HG03558 (cell line): ENCODE measurements around the gene GASK1A.
"Not testable (repeated sequence)": the region's sequence is repeated elsewhere in the genome, so short reads cannot be mapped to it uniquely, and the experiment has no call there.

ENCODE experiments used
- ATAC-seq: cut with Tn5 transposase; IDR thresholded peaks from one replicate; pipeline ENCODE4 v1.9.1; 2021; ENCODE audit warnings: moderate number of reproducible peaks; ENCODE audit not compliant: unreplicated experiment; ENCODE audit errors: extremely low read depth

The GASK1A gene

GRCh38 chr3:42979044-42979972 lies at the start of gene GASK1A:
Gene GASK1A (plus strand): TSS chr3:42979311. CDS start chr3:42979643, 332 bp downstream.
- no peak for ATAC-seq

DNA sequence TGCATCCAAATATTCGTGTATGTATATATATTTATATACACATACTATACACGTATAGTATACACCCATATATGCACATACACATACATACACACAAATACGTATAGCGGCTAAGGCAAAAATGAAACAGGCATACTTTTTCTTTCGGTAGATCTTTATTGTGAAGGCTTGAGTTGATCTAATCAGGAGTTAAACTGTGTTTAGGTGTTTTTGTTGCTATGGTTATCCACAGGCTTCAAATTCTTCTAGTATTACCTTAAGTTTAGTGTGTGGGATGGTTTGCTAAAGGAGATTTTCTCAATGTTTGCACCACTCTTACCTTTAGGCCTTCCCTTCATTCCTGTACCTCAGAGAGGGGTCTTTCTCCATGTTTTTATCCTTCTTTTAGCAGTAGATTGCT lies 45.0 kb upstream of the GASK1A start:
- no peak for ATAC-seq

GRCh38 chr3:42934910-42935309 lies 44.2 kb upstream of the GASK1A start:
- ATAC-seq: no peak

- no peak for ATAC-seq
These were observed 43.6 kb upstream of the GASK1A start for GRCh38 chr3:42935472-42935871.

DNA sequence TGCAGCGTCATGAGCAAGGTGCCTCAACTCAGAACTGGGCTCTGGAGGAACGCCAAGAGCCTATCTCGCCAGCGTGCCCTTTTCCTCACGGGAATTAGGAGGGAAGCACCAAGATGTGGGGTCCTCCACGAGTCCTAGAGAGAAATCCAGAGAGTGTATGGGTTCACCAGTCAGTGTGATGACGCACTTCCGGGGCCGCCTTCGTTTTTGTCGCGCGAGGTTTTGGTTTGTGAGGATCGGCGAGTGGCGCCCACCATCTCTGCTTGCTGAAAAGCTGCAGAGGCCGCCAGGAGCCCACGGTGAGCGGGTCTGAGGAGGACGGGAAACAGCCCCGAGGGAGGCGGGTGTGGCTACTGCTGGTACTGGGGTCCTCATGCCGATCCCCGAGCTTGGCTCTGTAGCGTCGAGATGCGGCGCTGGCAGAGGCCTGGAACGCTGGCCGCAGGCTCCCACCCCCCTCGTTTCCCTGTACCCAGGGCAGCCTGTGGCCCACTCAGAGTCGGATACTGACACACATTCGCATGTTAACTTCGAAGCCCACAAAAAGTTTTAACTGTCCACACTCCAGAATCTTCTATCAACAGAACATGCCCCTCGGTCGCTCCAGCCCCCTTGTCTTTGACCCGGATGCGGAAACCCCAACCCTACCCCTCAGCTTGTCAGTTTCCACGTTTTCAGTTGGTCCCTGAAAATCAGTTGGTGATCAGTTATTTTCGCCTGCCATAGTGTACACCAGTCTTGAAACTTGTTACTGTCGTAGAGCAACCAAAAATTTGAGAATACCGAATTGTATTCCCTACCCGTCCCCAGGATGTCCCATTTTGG lies 42.7 kb upstream of the GASK1A start:
- no peak for ATAC-seq

DNA sequence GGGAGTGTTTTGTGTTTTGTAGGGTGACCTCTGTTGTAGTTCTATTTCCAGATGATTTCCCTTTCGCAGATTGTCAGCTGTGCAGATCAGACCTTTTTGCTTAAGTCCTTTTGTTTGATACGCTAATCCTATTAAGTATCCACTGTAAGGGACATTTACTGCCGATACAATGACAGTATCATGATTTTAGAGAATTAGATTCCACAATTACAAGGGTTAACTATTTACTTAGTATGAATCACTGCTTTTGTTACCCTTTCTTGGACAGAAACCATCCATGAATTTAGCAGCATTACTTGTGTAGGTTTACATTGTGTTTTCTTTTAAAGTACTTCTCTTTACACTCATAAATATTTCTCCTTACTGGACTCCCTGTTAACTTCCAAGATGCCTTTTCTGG lies 41.8 kb upstream of the GASK1A start:
- ATAC-seq: no peak

GRCh38 chr3:42942693-42943092 lies 36.4 kb upstream of the GASK1A start:
- no peak for ATAC-seq

DNA sequence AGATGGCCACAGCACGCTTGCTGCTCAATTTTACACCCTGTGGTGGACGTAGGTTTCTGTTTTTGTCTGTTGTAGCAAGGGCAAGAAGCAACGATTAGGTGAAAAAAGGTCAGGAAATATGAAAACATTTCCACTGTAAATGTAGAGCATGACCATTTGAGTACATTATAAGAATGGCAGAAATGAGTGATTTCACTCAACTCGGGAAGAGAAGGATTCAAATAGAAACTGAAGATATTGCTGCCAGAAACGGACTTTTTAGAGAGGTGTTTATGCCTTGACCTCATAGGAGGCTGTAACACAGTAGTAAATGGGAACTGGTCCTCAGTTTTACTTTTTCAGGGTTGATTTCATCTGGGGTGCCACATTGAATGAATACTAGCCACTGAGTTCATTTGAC lies 33.1 kb upstream of the GASK1A start:
- no peak for ATAC-seq

DNA sequence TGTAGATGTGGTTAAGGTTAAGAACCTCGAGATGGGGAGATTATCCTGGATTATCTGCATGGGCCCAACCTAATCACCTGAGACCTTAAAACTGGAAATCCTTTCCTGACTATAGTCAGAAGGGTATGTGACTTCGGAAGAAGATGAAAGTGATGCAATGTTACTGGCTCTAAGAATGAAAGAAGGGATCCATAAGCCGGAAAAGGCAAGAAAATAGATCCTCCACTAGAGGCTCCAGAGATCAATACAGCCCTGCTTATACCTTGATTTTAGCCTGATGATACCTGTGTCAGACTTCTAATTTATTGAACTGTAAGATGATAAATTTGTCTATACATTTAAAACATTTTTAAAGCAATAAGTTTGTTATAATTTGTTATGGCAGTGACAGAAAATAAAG lies 21.5 kb upstream of the GASK1A start:
- ATAC-seq: no peak

DNA sequence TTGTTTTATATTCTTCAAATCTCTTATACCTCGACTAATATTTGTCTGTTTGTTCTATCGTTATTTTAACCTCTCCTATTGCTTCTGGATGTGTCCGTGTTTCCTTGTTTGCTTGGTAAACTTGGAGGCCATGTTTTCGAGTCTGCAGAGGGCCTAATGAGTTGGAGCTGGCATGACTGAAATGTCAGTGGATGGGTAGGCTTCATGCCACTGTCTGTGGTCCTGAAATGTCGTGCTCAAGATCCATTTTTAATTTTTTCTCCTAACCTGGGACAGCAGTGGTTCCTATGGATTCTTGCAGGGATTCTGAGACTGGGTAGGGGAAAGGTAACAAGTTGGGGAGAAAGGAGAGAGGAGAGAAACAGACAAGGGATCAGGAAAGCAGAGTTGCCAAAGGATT lies 18.8 kb upstream of the GASK1A start:
- ATAC-seq: no peak

DNA sequence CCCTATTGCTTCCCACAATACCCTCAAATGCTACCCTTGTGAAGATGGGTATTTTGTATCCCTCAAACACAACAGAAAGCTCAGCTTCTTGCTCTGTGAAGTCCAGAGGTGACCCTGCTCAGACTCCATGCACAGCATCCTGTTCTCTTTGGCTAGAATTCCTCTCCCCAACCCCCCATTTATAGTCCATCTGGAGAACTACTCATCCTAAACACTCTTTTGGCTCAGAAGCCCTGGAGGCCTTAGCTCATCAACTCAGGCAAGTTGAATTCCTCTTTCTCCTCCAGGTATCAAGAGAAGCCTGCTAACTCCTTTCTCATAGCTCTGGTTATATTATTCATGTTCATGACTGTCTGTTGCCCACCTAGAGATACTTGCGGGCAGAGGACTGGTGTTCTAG lies 18.3 kb upstream of the GASK1A start:
- ATAC-seq: no peak

GRCh38 chr3:42961633-42962032 lies 17.5 kb upstream of the GASK1A start:
- no peak for ATAC-seq

- ATAC-seq: no peak
These were observed 15.8 kb upstream of the GASK1A start for GRCh38 chr3:42963269-42963668.

- no peak for ATAC-seq
These were observed 14.8 kb upstream of the GASK1A start for GRCh38 chr3:42964266-42964665.

DNA sequence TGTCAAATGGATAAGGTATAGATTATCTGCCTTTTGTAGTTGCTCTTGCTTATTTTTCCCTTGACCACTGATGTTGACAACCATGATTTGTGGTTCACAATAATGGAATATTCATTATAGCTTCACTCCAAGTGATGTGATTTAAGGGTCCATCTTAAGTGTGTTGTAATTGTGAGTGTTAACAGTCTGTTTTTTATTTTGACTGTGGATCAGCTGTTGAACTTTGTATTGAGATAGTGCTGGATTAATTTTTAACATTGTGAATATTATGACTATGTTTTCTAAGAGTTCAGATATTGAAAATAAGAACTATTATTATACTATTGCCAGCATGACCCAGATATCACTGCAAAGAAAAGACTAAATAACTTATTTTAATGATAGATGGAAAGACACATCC lies 8.6 kb upstream of the GASK1A start:
- no peak for ATAC-seq

GRCh38 chr3:42970976-42971772 lies 7.9 kb upstream of the GASK1A start:
- ATAC-seq: no peak

DNA sequence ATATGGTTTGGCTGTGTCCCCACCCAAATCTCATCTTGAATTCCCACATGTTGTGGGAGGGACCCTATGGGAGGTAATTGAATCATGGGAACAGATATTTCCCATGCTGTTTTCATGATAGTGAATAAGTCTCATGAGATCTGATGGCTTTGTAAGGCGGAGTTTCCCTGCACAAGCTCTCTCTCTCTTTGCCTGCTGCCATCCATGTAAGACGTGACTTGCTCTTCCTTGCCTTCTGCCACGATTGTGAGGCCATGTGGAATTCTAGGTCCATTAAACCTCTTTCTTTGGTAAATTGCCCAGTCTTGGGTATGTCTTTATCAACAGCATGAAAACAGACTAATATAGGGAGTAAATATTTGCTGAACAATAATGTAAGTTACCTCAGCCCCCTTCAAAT lies 4.2 kb upstream of the GASK1A start:
- ATAC-seq: not testable (repeated sequence)

DNA sequence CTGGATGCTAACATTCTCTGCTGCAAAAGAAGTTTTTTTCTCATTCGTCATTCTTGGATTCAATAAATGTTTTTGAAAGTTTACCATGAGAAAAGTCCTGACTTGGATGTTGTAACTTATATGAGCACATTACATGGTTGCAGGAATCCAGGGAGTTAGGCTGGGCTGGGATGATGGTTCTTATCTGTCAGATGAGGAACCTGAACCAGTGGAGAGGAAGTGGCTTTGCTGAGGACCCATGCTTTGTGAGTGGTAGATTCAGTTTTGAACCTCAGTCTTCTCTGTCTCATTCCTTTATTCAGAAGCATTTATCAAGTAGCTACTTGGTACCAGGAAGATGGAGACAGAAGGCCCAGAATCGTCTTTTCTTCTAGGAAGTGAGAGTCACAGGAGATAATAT lies 3.7 kb upstream of the GASK1A start:
- ATAC-seq: no peak

GRCh38 chr3:42975955-42976354 lies 3.2 kb upstream of the GASK1A start:
- ATAC-seq: no peak

DNA sequence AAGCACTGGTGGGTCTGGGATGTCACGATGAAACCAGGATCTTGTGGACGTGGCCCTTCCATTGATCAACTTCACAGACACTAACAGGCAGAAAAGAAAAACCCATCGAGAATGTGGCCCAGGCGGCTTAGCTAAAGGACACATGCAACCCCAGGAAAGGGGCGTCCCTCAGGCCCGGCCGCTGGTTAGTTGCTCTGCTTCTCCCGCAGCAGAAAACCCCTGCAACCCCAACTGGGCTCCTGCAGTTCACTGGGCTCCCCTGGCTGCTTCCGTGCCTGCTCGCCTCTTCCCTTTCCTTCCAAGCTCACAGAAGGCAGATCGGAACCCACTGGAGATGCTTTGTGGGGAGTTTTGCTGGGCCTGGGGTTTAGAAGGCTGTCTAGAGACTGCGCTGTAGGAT lies 1.1 kb downstream of the GASK1A start:
- ATAC-seq: no peak

DNA sequence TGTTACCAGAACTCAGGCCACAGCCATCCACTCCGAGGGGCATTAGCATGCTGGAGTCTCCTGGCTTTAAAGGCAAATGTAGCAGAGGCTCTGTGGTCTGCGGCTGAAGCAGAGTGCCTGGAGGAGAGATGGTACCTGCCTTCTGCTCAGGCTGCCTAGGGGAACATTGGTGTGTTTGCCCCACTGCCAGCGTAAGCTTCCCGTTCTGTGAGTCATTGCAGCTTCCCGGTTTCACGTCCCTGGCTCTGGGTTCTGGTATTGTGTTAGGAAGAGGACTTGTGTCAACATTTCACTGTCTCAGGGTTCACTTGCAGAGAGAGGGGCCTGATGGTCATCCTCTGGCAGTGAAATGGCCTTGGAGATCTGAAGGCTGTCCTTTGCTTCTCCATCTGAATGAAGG lies 1.8 kb downstream of the GASK1A start:
- ATAC-seq: no peak
